OCI-LY3 (cell line): ENCODE results near the gene SIL1.

Experiments used
- CTCF ChIP-seq: fragments of 200-600, 300-600 bp; sonication (generic); IDR thresholded peaks from 2 replicates; pipeline ENCODE4 v1.5.1; 2014; ENCODE audit warnings: antibody characterized with exemption, low read length, low read depth
- EZH2phosphoT487 ChIP-seq: fragments of 200-600 bp; shearing (Covaris generic); IDR thresholded peaks from 2 replicates; pipeline ENCODE4 v1.6.1; 2018; ENCODE audit warnings: antibody characterized with exemption, mixed run types, low read depth

- no peak for TF ChIP-seq CTCF
- TF ChIP-seq EZH2phosphoT487, result no peak
Measured at GRCh38 chr5:139185589-139185988, 12.6 kb downstream of the SIL1 start.
